ENCODE measurements around the gene OR6Q1.
A peak's percentile ranks its signal among the peaks of the same experiment; 100 is the strongest.

Gene OR6Q1

GRCh38 chr11:58055806-58056401 is 25.2 kb downstream of the OR6Q1 start:
- no peak overlapping the region for H3K4me3 ChIP-seq (ENCODE audit: insufficient read depth, low read depth, low read length)
- no peaks in the 10 kb centered on the region for H3K36me3 ChIP-seq (ENCODE audit: control insufficient read depth, insufficient read depth, low read length)
- H3K9me3 ChIP-seq (ENCODE audit: control insufficient read depth, low read length): no peaks in the 10 kb centered on the region
- WGBS, 2 experiments: 91 to 100% methylated on average over 1 of the region's 1 CpG
- no peak overlapping the region for H3K27ac ChIP-seq (ENCODE audit: insufficient read depth, low read depth, low read length, poor library complexity, severe bottlenecking)
- H3K27me3 ChIP-seq (ENCODE audit: control insufficient read depth, insufficient read depth, low read length, poor library complexity, severe bottlenecking): no peaks in the 10 kb centered on the region
- peaks cover 12% of the 10 kb centered on the region for H3K4me1 ChIP-seq (ENCODE audit: control insufficient read depth, insufficient read depth, low read length)

- Histone ChIP-seq H3K9me3 (ENCODE audit: control insufficient read depth, low read length) (no peaks in the 10 kb centered on the region), H3K36me3 (ENCODE audit: control insufficient read depth, insufficient read depth, low read length) (no peaks in the 10 kb centered on the region), H3K4me1 (ENCODE audit: control insufficient read depth, insufficient read depth, low read length) (peaks cover 12% of the 10 kb centered on the region), H3K27me3 (ENCODE audit: control insufficient read depth, insufficient read depth, low read length, poor library complexity, severe bottlenecking) (no peaks in the 10 kb centered on the region), H3K27ac (ENCODE audit: insufficient read depth, low read depth, low read length, poor library complexity, severe bottlenecking) (no peak overlapping the region), H3K4me3 (ENCODE audit: insufficient read depth, low read depth, low read length) (no peak overlapping the region)
- WGBS, 2 experiments: 93 to 94% methylated on average over 2 to 3 of the region's 3 CpGs
Observed at GRCh38 chr11:58057481-58057880, 26.7 kb downstream of the OR6Q1 start.

- H3K4me1 ChIP-seq (ENCODE audit: control insufficient read depth, insufficient read depth, low read length): peaks cover 12% of the 10 kb centered on the region
- H3K27me3 ChIP-seq (ENCODE audit: control insufficient read depth, insufficient read depth, low read length, poor library complexity, severe bottlenecking): no peaks in the 10 kb centered on the region
- H3K27ac ChIP-seq (ENCODE audit: insufficient read depth, low read depth, low read length, poor library complexity, severe bottlenecking): peak overlapping the region; percentile 56
- WGBS, 2 experiments: 67 to 75% methylated on average over 13 of the region's 13 CpGs
- no peak overlapping the region for H3K4me3 ChIP-seq (ENCODE audit: insufficient read depth, low read depth, low read length)
- H3K9me3 ChIP-seq (ENCODE audit: control insufficient read depth, low read length): no peaks in the 10 kb centered on the region
- no peaks in the 10 kb centered on the region for H3K36me3 ChIP-seq (ENCODE audit: control insufficient read depth, insufficient read depth, low read length)
Observed at GRCh38 chr11:58058276-58059006, 27.7 kb downstream of the OR6Q1 start.

- Histone ChIP-seq H3K36me3 (ENCODE audit: control insufficient read depth, insufficient read depth, low read length) (no peaks in the 10 kb centered on the region), H3K4me1 (ENCODE audit: control insufficient read depth, insufficient read depth, low read length) (peaks cover 12% of the 10 kb centered on the region), H3K4me3 (ENCODE audit: insufficient read depth, low read depth, low read length) (no peak overlapping the region), H3K27ac (ENCODE audit: insufficient read depth, low read depth, low read length, poor library complexity, severe bottlenecking) (peak overlapping the region; percentile 56), H3K9me3 (ENCODE audit: control insufficient read depth, low read length) (no peaks in the 10 kb centered on the region), H3K27me3 (ENCODE audit: control insufficient read depth, insufficient read depth, low read length, poor library complexity, severe bottlenecking) (no peaks in the 10 kb centered on the region)
- WGBS, 2 experiments: 39% methylated on average over 4 of the region's 4 CpGs
Observed at GRCh38 chr11:58059007-58059350, 28.2 kb downstream of the OR6Q1 start.

- 93 to 94% methylated on average over 3 of the region's 3 CpGs for WGBS, 2 experiments
Observed at GRCh38 chr11:58060535-58060934, 29.8 kb downstream of the OR6Q1 start.

GRCh38 chr11:58060939-58061672 is 30.4 kb downstream of the OR6Q1 start:
- WGBS, 2 experiments: 74 to 78% methylated on average over 6 of the region's 6 CpGs
- peaks cover 12% of the 10 kb centered on the region for H3K4me1 ChIP-seq (ENCODE audit: control insufficient read depth, insufficient read depth, low read length)

More at GRCh38 chr11:58060535-58060934, 29.8 kb downstream of the OR6Q1 start:
- no peaks in the 10 kb centered on the region for H3K36me3 ChIP-seq (ENCODE audit: control insufficient read depth, insufficient read depth, low read length)
- no peak overlapping the region for H3K27ac ChIP-seq (ENCODE audit: insufficient read depth, low read depth, low read length, poor library complexity, severe bottlenecking)
- H3K9me3 ChIP-seq (ENCODE audit: control insufficient read depth, low read length): no peaks in the 10 kb centered on the region
- no peak overlapping the region for H3K4me3 ChIP-seq (ENCODE audit: insufficient read depth, low read depth, low read length)
- H3K27me3 ChIP-seq (ENCODE audit: control insufficient read depth, insufficient read depth, low read length, poor library complexity, severe bottlenecking): no peaks in the 10 kb centered on the region
- peaks cover 12% of the 10 kb centered on the region for H3K4me1 ChIP-seq (ENCODE audit: control insufficient read depth, insufficient read depth, low read length)

GRCh38 chr11:58061813-58062212 is 31.1 kb downstream of the OR6Q1 start:
- WGBS, 2 experiments: 52 to 69% methylated on average over 6 of the region's 6 CpGs

More at GRCh38 chr11:58060939-58061672, 30.4 kb downstream of the OR6Q1 start:
- no peaks in the 10 kb centered on the region for H3K36me3 ChIP-seq (ENCODE audit: control insufficient read depth, insufficient read depth, low read length)
- no peak overlapping the region for H3K27ac ChIP-seq (ENCODE audit: insufficient read depth, low read depth, low read length, poor library complexity, severe bottlenecking)
- H3K4me3 ChIP-seq (ENCODE audit: insufficient read depth, low read depth, low read length): no peak overlapping the region
- H3K9me3 ChIP-seq (ENCODE audit: control insufficient read depth, low read length): no peaks in the 10 kb centered on the region
- H3K27me3 ChIP-seq (ENCODE audit: control insufficient read depth, insufficient read depth, low read length, poor library complexity, severe bottlenecking): no peaks in the 10 kb centered on the region

GRCh38 chr11:58067685-58068084 is 36.9 kb downstream of the OR6Q1 start:
- Histone ChIP-seq H3K4me1 (ENCODE audit: control insufficient read depth, insufficient read depth, low read length) (no peaks in the 10 kb centered on the region), H3K36me3 (ENCODE audit: control insufficient read depth, insufficient read depth, low read length) (no peaks in the 10 kb centered on the region), H3K27me3 (ENCODE audit: control insufficient read depth, insufficient read depth, low read length, poor library complexity, severe bottlenecking) (no peaks in the 10 kb centered on the region), H3K27ac (ENCODE audit: insufficient read depth, low read depth, low read length, poor library complexity, severe bottlenecking) (no peak overlapping the region), H3K9me3 (ENCODE audit: control insufficient read depth, low read length) (no peaks in the 10 kb centered on the region), H3K4me3 (ENCODE audit: insufficient read depth, low read depth, low read length) (no peak overlapping the region)
- WGBS, 2 experiments: 91% methylated on average over 5 of the region's 5 CpGs

More at GRCh38 chr11:58061813-58062212, 31.1 kb downstream of the OR6Q1 start:
- H3K4me3 ChIP-seq (ENCODE audit: insufficient read depth, low read depth, low read length): no peak overlapping the region
- H3K4me1 ChIP-seq (ENCODE audit: control insufficient read depth, insufficient read depth, low read length): peaks cover 12% of the 10 kb centered on the region
- H3K27ac ChIP-seq (ENCODE audit: insufficient read depth, low read depth, low read length, poor library complexity, severe bottlenecking): no peak overlapping the region
- H3K36me3 ChIP-seq (ENCODE audit: control insufficient read depth, insufficient read depth, low read length): no peaks in the 10 kb centered on the region
- no peaks in the 10 kb centered on the region for H3K9me3 ChIP-seq (ENCODE audit: control insufficient read depth, low read length)
- H3K27me3 ChIP-seq (ENCODE audit: control insufficient read depth, insufficient read depth, low read length, poor library complexity, severe bottlenecking): no peaks in the 10 kb centered on the region

- H3K4me3 ChIP-seq (ENCODE audit: insufficient read depth, low read depth, low read length): no peak overlapping the region
- no peak overlapping the region for H3K27ac ChIP-seq (ENCODE audit: insufficient read depth, low read depth, low read length, poor library complexity, severe bottlenecking)
- H3K36me3 ChIP-seq (ENCODE audit: control insufficient read depth, insufficient read depth, low read length): no peaks in the 10 kb centered on the region
- no peaks in the 10 kb centered on the region for H3K9me3 ChIP-seq (ENCODE audit: control insufficient read depth, low read length)
- no peaks in the 10 kb centered on the region for H3K27me3 ChIP-seq (ENCODE audit: control insufficient read depth, insufficient read depth, low read length, poor library complexity, severe bottlenecking)
- 80 to 85% methylated on average over 6 of the region's 6 CpGs for WGBS, 2 experiments
- no peaks in the 10 kb centered on the region for H3K4me1 ChIP-seq (ENCODE audit: control insufficient read depth, insufficient read depth, low read length)
Observed at GRCh38 chr11:58068655-58069054, 37.9 kb downstream of the OR6Q1 start.

- Histone ChIP-seq H3K27me3 (ENCODE audit: control insufficient read depth, insufficient read depth, low read length, poor library complexity, severe bottlenecking) (no peaks in the 10 kb centered on the region), H3K27ac (ENCODE audit: insufficient read depth, low read depth, low read length, poor library complexity, severe bottlenecking) (no peak overlapping the region), H3K4me3 (ENCODE audit: insufficient read depth, low read depth, low read length) (no peak overlapping the region), H3K9me3 (ENCODE audit: control insufficient read depth, low read length) (no peaks in the 10 kb centered on the region), H3K36me3 (ENCODE audit: control insufficient read depth, insufficient read depth, low read length) (no peaks in the 10 kb centered on the region), H3K4me1 (ENCODE audit: control insufficient read depth, insufficient read depth, low read length) (no peaks in the 10 kb centered on the region)
- 90 to 100% methylated on average over 1 of the region's 1 CpG for WGBS, 2 experiments
Observed at GRCh38 chr11:58070585-58070984, 39.8 kb downstream of the OR6Q1 start.

Measured in ectodermal cell (in vitro differentiated cells).